Neural cell (in vitro differentiated cells): ENCODE data around the gene AMIGO2.

Source experiments
- CTCF ChIP-seq: fragments of 450-650 bp; IDR thresholded peaks from 2 replicates; pipeline ENCODE4 v1.5.1; 2014; ENCODE audit warnings: antibody characterized with exemption, mild to moderate bottlenecking, moderate library complexity; ENCODE audit not compliant: poor library complexity, severe bottlenecking
- EZH2 ChIP-seq: fragments of 200-600, 300-800 bp; shearing (Covaris generic), sonication (generic); IDR thresholded peaks from 2 replicates; pipeline ENCODE4 v1.6.1; 2014; ENCODE audit warnings: antibody characterized with exemption, low read length, borderline replicate concordance, mild to moderate bottlenecking; ENCODE audit not compliant: insufficient read depth, poor library complexity, severe bottlenecking
- MXI1 ChIP-seq: fragments of 450-650 bp; conservative IDR thresholded peaks from 2 replicates; pipeline ENCODE4 v1.6.1; 2014; ENCODE audit warnings: antibody characterized with exemption, mild to moderate bottlenecking; ENCODE audit not compliant: poor library complexity, severe bottlenecking
- POLR2AphosphoS5 ChIP-seq: IDR thresholded peaks from 2 replicates; pipeline ENCODE4 v1.6.1; 2012
- SMC3 ChIP-seq: fragments of 450-650 bp; conservative IDR thresholded peaks from 2 replicates; pipeline ENCODE4 v1.6.1; 2014; ENCODE audit warnings: antibody characterized with exemption, mild to moderate bottlenecking, moderate library complexity; ENCODE audit not compliant: poor library complexity
- TAF1 ChIP-seq: IDR thresholded peaks from 2 replicates; pipeline ENCODE4 v1.6.1; 2012; ENCODE audit warnings: low read depth

DNA sequence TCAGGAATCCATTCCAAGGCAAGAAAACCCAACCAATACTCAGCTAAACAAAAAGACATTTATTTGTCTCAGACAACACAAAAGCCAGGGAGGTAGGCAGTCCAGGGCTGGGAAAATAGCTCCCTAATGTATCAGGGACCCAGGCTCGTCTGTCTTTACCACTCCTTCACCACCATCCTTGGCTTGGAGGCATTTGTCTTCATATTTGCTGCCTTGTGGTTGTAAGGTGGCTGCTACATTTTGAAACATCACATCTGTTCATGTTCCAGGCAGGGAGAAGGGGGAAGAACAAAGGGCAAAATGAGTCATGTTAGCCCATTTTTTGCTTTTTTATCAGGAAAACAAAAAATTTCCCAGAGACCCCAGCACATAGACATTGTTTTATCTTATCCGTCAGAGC lies 45.1 kb downstream of the AMIGO2 start:
- TF ChIP-seq EZH2 (no peak), SMC3 (no peak), CTCF (no peak), MXI1 (no peak), POLR2AphosphoS5 (no peak), TAF1 (no peak)
